Medulla oblongata (tissue), 1 donor: ENCODE measurements around the gene LRCOL1.

Experiments
- DNase-seq: peaks from one replicate; pipeline ENCODE4 v3.0.0-alpha.2; 2015; ENCODE audit errors: extremely low spot score

Gene LRCOL1

GRCh38 chr12:132582058-132582420 is 28.3 kb downstream of the LRCOL1 start:
- no peak for DNase-seq

- DNase-seq: no peak
Observed at GRCh38 chr12:132581348-132582057, 28.9 kb downstream of the LRCOL1 start.

- no peak for DNase-seq
Observed at GRCh38 chr12:132580701-132581292, 29.6 kb downstream of the LRCOL1 start.

- DNase-seq: no peak
Observed at GRCh38 chr12:132579744-132580143, 30.6 kb downstream of the LRCOL1 start.

GRCh38 chr12:132578826-132579225 is 31.6 kb downstream of the LRCOL1 start:
- no peak for DNase-seq

GRCh38 chr12:132578118-132578517 is 32.3 kb downstream of the LRCOL1 start:
- DNase-seq: no peak

- no peak for DNase-seq
Observed at GRCh38 chr12:132577191-132577920, 33.0 kb downstream of the LRCOL1 start.

- no peak for DNase-seq
Observed at GRCh38 chr12:132576701-132577100, 33.7 kb downstream of the LRCOL1 start.

GRCh38 chr12:132575661-132576060 is 34.7 kb downstream of the LRCOL1 start:
- DNase-seq: no peak

- no peak for DNase-seq
Observed at GRCh38 chr12:132574271-132574996, 35.9 kb downstream of the LRCOL1 start.

GRCh38 chr12:132572801-132573760 is 37.3 kb downstream of the LRCOL1 start:
- no peak for DNase-seq

- no peak for DNase-seq
Observed at GRCh38 chr12:132572106-132572505, 38.3 kb downstream of the LRCOL1 start.

GRCh38 chr12:132571598-132571997 is 38.8 kb downstream of the LRCOL1 start:
- DNase-seq: no peak

GRCh38 chr12:132571051-132571450 is 39.3 kb downstream of the LRCOL1 start:
- no peak for DNase-seq

- no peak for DNase-seq
Observed at GRCh38 chr12:132570635-132571034, 39.7 kb downstream of the LRCOL1 start.

- no peak for DNase-seq
Observed at GRCh38 chr12:132569856-132570480, 40.4 kb downstream of the LRCOL1 start.

- no peak for DNase-seq
Observed at GRCh38 chr12:132568826-132569480, 41.4 kb downstream of the LRCOL1 start.

GRCh38 chr12:132568301-132568700 is 42.1 kb downstream of the LRCOL1 start:
- DNase-seq: no peak

GRCh38 chr12:132566516-132567131 is 43.8 kb downstream of the LRCOL1 start:
- DNase-seq: peak; percentile 83

GRCh38 chr12:132565365-132565764 is 45.0 kb downstream of the LRCOL1 start:
- DNase-seq: no peak
